ENCODE results near the gene LINC00237.

GRCh38 chr20:21136015-21136732 is 30.0 kb upstream of the LINC00237 start:
- TF ChIP-seq CTCF (IDR thresholded peaks at IDR 0.05; ENCODE audit: low read length) (no peak), EZH2 (optimal IDR thresholded peaks at IDR 0.05; ENCODE audit: low read depth, low read length) (no peak)

All from MM.1S (cell line).